Measurements from ENCODE around the gene PLCD1.

DNA sequence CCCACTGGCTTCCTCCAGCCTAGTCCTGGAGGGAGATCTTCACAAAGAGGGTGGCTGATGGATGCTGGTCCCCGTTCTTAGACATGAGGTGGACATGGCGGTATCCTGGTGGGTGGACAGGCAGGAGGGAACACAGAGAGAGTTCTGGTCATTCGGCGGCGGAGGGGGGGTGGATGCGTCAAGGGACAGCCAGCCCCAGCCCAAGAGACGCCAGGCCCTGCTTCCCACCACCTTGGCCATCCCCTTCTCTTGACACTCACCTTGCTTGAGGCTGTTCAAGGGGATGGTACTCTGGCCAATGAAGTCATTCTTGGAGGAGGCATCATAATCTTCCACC lies 21.7 kb downstream of the PLCD1 start:
- TF ChIP-seq CTCF (IDR thresholded peaks at IDR 0.05) (no peak), POLR2A (IDR thresholded peaks at IDR 0.05) (no peak)

All from vagina (tissue), 2 donors.